ENCODE measurements around the gene ANAPC1. TPM values are rescaled to one million over a fixed set of nuclear protein-coding genes. Genes with fewer than 3 reads are reported as not detected.
"Not testable (repeated sequence)": the region's sequence is repeated elsewhere in the genome, so short reads cannot be mapped to it uniquely, and the experiment has no call there.

The ANAPC1 gene
- total RNA-seq, 1 donor from 2014 or later: 29.4 TPM

GRCh38 chr2:111834221-111834620 lies 49.8 kb downstream of the ANAPC1 start:
- peaks cover 12% of the 10 kb centered on the region for H3K36me3 ChIP-seq
- ATAC-seq; H3K27me3 ChIP-seq; H3K4me3 ChIP-seq; intact Hi-C loops (cut with DNase I); H3K4me1 ChIP-seq; H3K27ac ChIP-seq; DNase-seq; H3K9me3 ChIP-seq: not testable (repeated sequence)

GRCh38 chr2:111830479-111830878 lies 53.5 kb downstream of the ANAPC1 start:
- not testable (repeated sequence) for H3K27me3 ChIP-seq, ATAC-seq

GRCh38 chr2:111828217-111828766 lies 55.7 kb downstream of the ANAPC1 start:
- H3K9me3 ChIP-seq; H3K27me3 ChIP-seq; intact Hi-C loops (cut with DNase I); ATAC-seq; DNase-seq; H3K4me3 ChIP-seq; H3K4me1 ChIP-seq; H3K27ac ChIP-seq: not testable (repeated sequence)
- peaks cover 25% of the 10 kb centered on the region for H3K36me3 ChIP-seq

More at GRCh38 chr2:111830479-111830878, 53.5 kb downstream of the ANAPC1 start:
- H3K4me3 ChIP-seq; H3K27ac ChIP-seq; H3K4me1 ChIP-seq; intact Hi-C loops (cut with DNase I); H3K9me3 ChIP-seq; DNase-seq: not testable (repeated sequence)
- peaks cover 12% of the 10 kb centered on the region for H3K36me3 ChIP-seq

GRCh38 chr2:111812970-111813622 lies 70.9 kb downstream of the ANAPC1 start:
- H3K9me3 ChIP-seq; H3K4me1 ChIP-seq; H3K4me3 ChIP-seq; H3K27ac ChIP-seq; H3K36me3 ChIP-seq; DNase-seq; intact Hi-C loops (cut with DNase I); H3K27me3 ChIP-seq: not testable (repeated sequence)
- ATAC-seq: peak; percentile 78

- ATAC-seq; H3K4me3 ChIP-seq; H3K36me3 ChIP-seq; H3K27ac ChIP-seq; H3K27me3 ChIP-seq; H3K4me1 ChIP-seq; H3K9me3 ChIP-seq; DNase-seq; intact Hi-C loops (cut with DNase I): not testable (repeated sequence)
Measured at GRCh38 chr2:111790633-111791032, 93.4 kb downstream of the ANAPC1 start.

- H3K27me3 ChIP-seq; DNase-seq; H3K27ac ChIP-seq; H3K9me3 ChIP-seq; intact Hi-C loops (cut with DNase I); H3K4me3 ChIP-seq; H3K36me3 ChIP-seq; ATAC-seq; H3K4me1 ChIP-seq: not testable (repeated sequence)
Measured at GRCh38 chr2:111784081-111784480, 99.9 kb downstream of the ANAPC1 start.

- not testable (repeated sequence) for DNase-seq
Measured at GRCh38 chr2:111782195-111782594, 101.8 kb downstream of the ANAPC1 start.

GRCh38 chr2:111781443-111782094 lies 102.4 kb downstream of the ANAPC1 start:
- DNase-seq: not testable (repeated sequence)

More at GRCh38 chr2:111782195-111782594, 101.8 kb downstream of the ANAPC1 start:
- H3K36me3 ChIP-seq; H3K27me3 ChIP-seq; H3K4me3 ChIP-seq; H3K9me3 ChIP-seq; intact Hi-C loops (cut with DNase I); H3K4me1 ChIP-seq; ATAC-seq; H3K27ac ChIP-seq: not testable (repeated sequence)

GRCh38 chr2:111777155-111777554 lies 106.8 kb downstream of the ANAPC1 start:
- DNase-seq; H3K27ac ChIP-seq; H3K4me1 ChIP-seq; H3K9me3 ChIP-seq; intact Hi-C loops (cut with DNase I); H3K27me3 ChIP-seq; ATAC-seq; H3K4me3 ChIP-seq; H3K36me3 ChIP-seq: not testable (repeated sequence)

More at GRCh38 chr2:111781443-111782094, 102.4 kb downstream of the ANAPC1 start:
- intact Hi-C loops (cut with DNase I); H3K4me3 ChIP-seq; H3K27me3 ChIP-seq; H3K9me3 ChIP-seq; H3K36me3 ChIP-seq; ATAC-seq; H3K4me1 ChIP-seq; H3K27ac ChIP-seq: not testable (repeated sequence)

GRCh38 chr2:111776296-111776695 lies 107.7 kb downstream of the ANAPC1 start:
- H3K4me3 ChIP-seq; H3K4me1 ChIP-seq; H3K9me3 ChIP-seq; DNase-seq; intact Hi-C loops (cut with DNase I); ATAC-seq; H3K36me3 ChIP-seq; H3K27me3 ChIP-seq; H3K27ac ChIP-seq: not testable (repeated sequence)

- intact Hi-C loops (cut with DNase I); H3K27ac ChIP-seq; H3K36me3 ChIP-seq; H3K4me1 ChIP-seq; H3K4me3 ChIP-seq; H3K9me3 ChIP-seq; H3K27me3 ChIP-seq; DNase-seq: not testable (repeated sequence)
- ATAC-seq: peak; percentile 79
Measured at GRCh38 chr2:111772180-111772579, 111.8 kb downstream of the ANAPC1 start.

GRCh38 chr2:111770916-111771658 lies 112.9 kb downstream of the ANAPC1 start:
- H3K9me3 ChIP-seq; H3K36me3 ChIP-seq; ATAC-seq; H3K4me3 ChIP-seq; H3K27ac ChIP-seq; DNase-seq; H3K27me3 ChIP-seq; H3K4me1 ChIP-seq; intact Hi-C loops (cut with DNase I): not testable (repeated sequence)

GRCh38 chr2:111768266-111769190 lies 115.5 kb downstream of the ANAPC1 start:
- intact Hi-C loops (cut with DNase I); H3K9me3 ChIP-seq; H3K27ac ChIP-seq; DNase-seq; H3K27me3 ChIP-seq; H3K4me3 ChIP-seq; H3K36me3 ChIP-seq; H3K4me1 ChIP-seq; ATAC-seq: not testable (repeated sequence)
